NCI-H2107 treated with DMSO at 0.1 percent for 48 hours (cell line): ENCODE measurements around the gene CASP5.
A peak's percentile ranks its signal among the peaks of the same experiment; 100 is the strongest.

Source experiments
- DNase-seq: peaks from one replicate; lab custom pipeline; 2025; ENCODE audit not compliant: unreplicated experiment; lab: John Stamatoyannopoulos, UW

CASP5 gene

GRCh38 chr11:104968355-104968855, 54.6 kb downstream of the CASP5 start, which contains the start of gene CASP4:
CASP4 (minus strand) TSS chr11:104968574; CDS start chr11:104968525, 49 bp downstream.
- DNase-seq: peak; percentile 38

DNA sequence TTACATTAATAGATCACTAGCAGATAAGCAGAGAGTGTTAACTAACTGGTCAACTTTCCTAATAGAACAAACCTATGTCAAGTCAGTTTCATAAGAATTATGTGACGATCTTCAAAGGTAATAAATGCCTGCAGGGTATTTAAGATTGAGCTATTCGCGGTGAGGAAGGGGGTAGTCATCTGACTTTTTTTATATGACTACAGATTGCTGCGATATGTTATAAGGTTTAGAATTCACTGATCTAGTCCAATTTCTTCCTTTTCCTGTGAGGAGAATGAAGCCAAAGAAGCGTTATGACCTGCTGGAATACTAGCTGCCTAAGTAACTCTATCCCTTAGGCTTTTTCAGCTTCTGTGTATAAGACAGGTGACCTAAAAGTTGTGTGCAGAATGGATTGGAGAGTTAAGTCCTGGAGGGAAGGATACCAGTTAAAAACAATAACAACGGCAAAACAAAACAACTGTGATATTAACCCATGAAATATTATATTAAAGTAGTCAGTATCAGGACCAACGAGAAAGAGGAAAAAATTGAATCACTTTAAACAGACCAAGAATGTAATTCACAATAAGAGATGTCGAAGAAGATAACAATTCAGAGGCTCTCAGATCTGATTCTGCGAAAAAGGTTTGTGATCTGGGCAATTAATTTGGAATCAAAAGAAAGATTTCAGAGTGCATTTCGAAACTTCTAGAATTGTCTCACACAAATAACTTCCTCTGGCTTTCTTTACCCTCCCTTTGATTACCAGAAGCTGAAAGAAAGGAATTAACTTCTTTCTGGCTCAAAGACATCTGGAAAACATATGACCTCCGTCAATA, 55.2 kb downstream of the CASP5 start:
- peak; percentile 18 for DNase-seq

GRCh38 chr11:104965735-104966134, 57.2 kb downstream of the CASP5 start:
- no peak for DNase-seq

- DNase-seq: no peak
These were observed 58.7 kb downstream of the CASP5 start for GRCh38 chr11:104964247-104964646.

- no peak for DNase-seq
These were observed 60.1 kb downstream of the CASP5 start for GRCh38 chr11:104962852-104963251.

DNA sequence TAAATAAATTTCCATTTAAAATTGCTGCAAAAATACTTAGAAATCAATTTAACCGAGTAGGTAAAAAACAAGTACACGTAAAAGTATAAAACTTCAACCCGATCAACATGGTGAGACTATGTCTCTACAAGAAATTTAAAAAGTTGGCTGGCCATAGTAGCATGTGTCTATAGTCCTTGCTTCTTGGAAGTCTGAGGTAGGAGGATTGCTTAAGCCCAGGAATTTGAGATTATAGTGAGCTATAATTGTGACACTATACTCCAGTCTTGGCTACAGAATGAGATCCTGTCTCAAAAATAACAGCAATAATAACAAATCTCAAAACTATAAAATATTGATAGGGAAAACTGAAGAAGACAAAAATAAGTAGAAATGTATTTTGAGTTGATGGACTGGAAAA, 65.7 kb downstream of the CASP5 start:
- no peak for DNase-seq

DNA sequence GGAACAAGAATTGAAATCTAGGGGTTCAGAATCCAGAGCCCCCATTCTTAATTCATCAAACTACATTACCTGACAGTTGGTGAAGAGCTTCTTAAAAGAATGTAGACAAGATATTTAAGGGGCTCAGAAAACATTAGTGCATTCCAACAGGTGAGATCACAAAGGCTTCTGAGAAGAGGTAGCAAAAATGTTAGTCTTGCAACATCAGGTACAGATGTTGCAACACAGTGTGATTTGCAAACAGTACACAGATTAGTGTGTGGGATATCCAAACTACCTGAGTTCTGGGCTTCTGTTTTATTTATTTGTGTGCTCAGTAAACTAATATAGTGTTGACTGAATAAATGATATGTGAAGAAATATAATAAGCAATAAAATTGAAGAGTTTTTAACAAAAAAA, 66.4 kb downstream of the CASP5 start:
- DNase-seq: no peak

GRCh38 chr11:104946907-104947306, 76.1 kb downstream of the CASP5 start:
- peak; percentile 0 for DNase-seq
